ENCODE data around the gene RHBDD1.

The RHBDD1 gene

GRCh38 chr2:227020416-227020815 lies 184.6 kb downstream of the RHBDD1 start:
- H3K4me3 ChIP-seq (ENCODE audit: low read depth, low read length): no peak overlapping the region
- no peak for TF ChIP-seq CTCF (IDR thresholded peaks at IDR 0.05; ENCODE audit: borderline replicate concordance, insufficient read depth, low read depth, low read length)

- TF ChIP-seq CTCF (IDR thresholded peaks at IDR 0.05; ENCODE audit: borderline replicate concordance, insufficient read depth, low read depth, low read length): no peak
- H3K4me3 ChIP-seq (ENCODE audit: low read depth, low read length): no peak overlapping the region
These were observed 186.8 kb downstream of the RHBDD1 start for GRCh38 chr2:227022608-227023007.

DNA sequence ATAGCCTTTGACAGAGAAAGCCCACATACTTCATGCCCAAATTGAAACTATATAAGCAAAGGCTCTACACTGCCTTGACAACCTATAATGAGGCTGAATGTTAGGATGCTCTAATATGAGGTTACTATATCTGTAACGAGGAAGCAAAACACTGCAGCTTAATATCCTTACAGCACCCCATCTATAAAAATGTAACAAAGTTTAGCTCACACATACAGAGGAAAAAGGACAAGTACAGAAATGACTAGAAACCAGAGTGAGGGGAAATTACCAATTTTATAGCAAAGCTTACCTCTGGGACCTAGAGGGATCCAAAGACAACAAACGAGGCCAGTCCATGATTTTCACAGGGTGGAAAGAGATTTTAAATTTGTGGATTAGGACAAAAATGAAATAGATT lies 189.7 kb downstream of the RHBDD1 start:
- H3K4me3 ChIP-seq (ENCODE audit: low read depth, low read length): no peak overlapping the region
- TF ChIP-seq CTCF (IDR thresholded peaks at IDR 0.05; ENCODE audit: borderline replicate concordance, insufficient read depth, low read depth, low read length): no peak

DNA sequence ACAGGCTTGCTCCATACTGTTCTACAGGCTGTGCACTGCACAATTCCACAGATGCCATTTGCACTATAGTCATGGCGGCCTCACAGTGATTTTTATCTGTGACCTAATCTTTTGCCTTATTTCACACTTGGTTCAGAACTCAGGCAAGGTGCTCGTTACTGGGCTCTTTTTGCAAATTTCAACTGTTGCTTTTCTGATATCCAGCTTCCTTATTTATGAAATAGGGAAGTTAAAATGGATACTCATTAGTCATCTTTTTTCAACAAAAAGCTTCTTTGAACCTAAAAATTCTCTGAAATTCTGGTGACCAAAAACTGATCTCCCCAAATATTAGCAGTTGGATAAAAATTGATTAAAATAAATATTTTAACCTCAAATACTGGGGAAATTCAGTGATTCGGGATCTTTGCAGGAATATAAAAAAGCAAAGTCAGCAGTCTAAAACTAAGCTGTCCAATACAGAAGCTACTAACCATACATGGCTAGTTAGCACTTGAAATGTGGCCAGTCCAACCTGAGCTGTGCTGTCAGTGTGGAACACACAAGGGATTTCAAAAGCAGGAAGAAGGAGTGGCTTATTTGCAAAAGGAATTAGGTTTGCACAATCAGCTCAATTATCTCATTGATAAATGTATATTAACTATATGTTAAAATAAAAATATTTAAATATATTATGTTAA lies 193.7 kb downstream of the RHBDD1 start:
- H3K4me3 ChIP-seq (ENCODE audit: low read depth, low read length): no peak overlapping the region
- no peak for TF ChIP-seq CTCF (IDR thresholded peaks at IDR 0.05; ENCODE audit: borderline replicate concordance, insufficient read depth, low read depth, low read length)

- H3K4me3 ChIP-seq (ENCODE audit: low read depth, low read length): no peak overlapping the region
- TF ChIP-seq CTCF (IDR thresholded peaks at IDR 0.05; ENCODE audit: borderline replicate concordance, insufficient read depth, low read depth, low read length): no peak
These were observed 194.9 kb downstream of the RHBDD1 start for GRCh38 chr2:227030789-227031188.

- no peak for TF ChIP-seq CTCF (IDR thresholded peaks at IDR 0.05; ENCODE audit: borderline replicate concordance, insufficient read depth, low read depth, low read length)
- H3K4me3 ChIP-seq (ENCODE audit: low read depth, low read length): no peak overlapping the region
These were observed 195.5 kb downstream of the RHBDD1 start for GRCh38 chr2:227031379-227031778.

DNA sequence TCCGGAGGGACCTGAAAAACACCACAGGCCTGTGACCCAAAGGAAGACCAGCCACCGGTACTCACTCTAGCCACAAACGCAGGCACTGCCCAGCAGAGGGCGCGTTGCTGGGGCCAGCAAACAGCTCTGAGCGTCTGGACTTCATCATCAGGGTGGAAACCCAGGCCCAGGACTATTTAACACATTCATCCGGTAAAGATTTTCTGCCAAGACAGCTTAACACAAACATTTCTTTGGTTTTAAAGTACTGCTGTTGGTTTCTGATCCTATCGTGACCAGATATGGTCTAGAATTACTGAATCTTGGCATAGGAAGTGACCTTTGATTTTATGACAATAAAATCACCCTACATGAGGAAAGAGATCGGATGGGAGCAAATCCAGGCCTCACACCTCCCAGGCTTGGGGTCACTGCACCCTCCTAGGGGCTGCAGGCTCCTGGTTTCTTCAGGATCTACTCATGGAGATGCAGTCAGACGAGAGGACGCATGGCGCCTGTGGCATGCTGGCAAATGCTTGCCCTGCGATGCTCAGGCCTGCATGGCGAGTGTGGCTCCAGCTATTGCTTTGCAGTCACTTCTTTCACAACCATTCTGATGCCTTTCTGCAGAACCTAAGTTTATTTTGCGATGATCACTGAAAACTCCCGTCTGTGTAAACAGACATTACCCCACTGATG lies 197.8 kb downstream of the RHBDD1 start:
- no peak overlapping the region for H3K4me3 ChIP-seq (ENCODE audit: low read depth, low read length)
- TF ChIP-seq CTCF (IDR thresholded peaks at IDR 0.05; ENCODE audit: borderline replicate concordance, insufficient read depth, low read depth, low read length): peak; percentile 85

All from GM12875 (cell line).